Panc1 (cell line): Measurements from ENCODE around the gene LMNTD2.

Source experiments
- POLR2AphosphoS5 ChIP-seq: IDR thresholded peaks from 2 replicates; pipeline ENCODE4 v1.6.1; 2012; ENCODE audit warnings: mild to moderate bottlenecking, low read depth, low read length, moderate library complexity
- TF ChIP-seq, protein P1 (sequence below): fragments of 450-650 bp; IDR thresholded peaks from 2 replicates; pipeline ENCODE4 v1.5.1; 2017; ENCODE audit warnings: mild to moderate bottlenecking

DNA sequence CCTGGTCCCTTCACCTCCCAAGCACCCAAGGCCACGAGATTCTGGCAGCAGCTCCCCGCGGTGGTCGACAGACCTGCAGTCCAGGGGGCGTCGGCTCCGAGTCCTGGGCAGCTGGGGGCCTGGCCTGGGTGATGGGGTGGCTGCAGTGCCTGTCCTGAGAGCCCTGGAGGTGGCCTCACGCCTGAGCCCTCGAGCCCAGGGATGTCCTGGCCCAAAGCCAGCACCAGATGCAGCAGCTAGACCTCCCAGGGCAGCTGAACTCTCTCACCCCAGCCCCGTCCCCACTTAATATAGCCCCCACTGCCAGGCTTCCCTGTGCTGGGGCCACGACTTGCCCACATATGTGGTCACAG, 6.6 kb downstream of the LMNTD2 start:
- TF ChIP-seq, protein P1, sequence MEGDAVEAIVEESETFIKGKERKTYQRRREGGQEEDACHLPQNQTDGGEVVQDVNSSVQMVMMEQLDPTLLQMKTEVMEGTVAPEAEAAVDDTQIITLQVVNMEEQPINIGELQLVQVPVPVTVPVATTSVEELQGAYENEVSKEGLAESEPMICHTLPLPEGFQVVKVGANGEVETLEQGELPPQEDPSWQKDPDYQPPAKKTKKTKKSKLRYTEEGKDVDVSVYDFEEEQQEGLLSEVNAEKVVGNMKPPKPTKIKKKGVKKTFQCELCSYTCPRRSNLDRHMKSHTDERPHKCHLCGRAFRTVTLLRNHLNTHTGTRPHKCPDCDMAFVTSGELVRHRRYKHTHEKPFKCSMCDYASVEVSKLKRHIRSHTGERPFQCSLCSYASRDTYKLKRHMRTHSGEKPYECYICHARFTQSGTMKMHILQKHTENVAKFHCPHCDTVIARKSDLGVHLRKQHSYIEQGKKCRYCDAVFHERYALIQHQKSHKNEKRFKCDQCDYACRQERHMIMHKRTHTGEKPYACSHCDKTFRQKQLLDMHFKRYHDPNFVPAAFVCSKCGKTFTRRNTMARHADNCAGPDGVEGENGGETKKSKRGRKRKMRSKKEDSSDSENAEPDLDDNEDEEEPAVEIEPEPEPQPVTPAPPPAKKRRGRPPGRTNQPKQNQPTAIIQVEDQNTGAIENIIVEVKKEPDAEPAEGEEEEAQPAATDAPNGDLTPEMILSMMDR = no peak
- no peak for TF ChIP-seq POLR2AphosphoS5
